GM12865 (cell line): ENCODE data around the gene CPA2.
A peak's percentile ranks its signal among the peaks of the same experiment; 100 is the strongest.
"Not testable (repeated sequence)": the region's sequence is repeated elsewhere in the genome, so short reads cannot be mapped to it uniquely, and the experiment has no call there.

Experiments
- DNase-seq: peaks from one replicate; pipeline ENCODE4 v3.0.0; 2010; ENCODE audit warnings: low read depth
- H3K4me3 ChIP-seq: 2 replicates; pipeline ENCODE4 v1.5.1; 2011; ENCODE audit warnings: mild to moderate bottlenecking, low read depth, low read length, control low read depth
- TF ChIP-seq, protein P1 (sequence below): IDR thresholded peaks from 2 replicates; pipeline ENCODE4 v1.5.1; 2011; ENCODE audit warnings: low read length, control low read depth, low read depth, inconsistent platforms; ENCODE audit not compliant: insufficient read depth; ENCODE audit errors: missing control alignments

The CPA2 gene

DNA sequence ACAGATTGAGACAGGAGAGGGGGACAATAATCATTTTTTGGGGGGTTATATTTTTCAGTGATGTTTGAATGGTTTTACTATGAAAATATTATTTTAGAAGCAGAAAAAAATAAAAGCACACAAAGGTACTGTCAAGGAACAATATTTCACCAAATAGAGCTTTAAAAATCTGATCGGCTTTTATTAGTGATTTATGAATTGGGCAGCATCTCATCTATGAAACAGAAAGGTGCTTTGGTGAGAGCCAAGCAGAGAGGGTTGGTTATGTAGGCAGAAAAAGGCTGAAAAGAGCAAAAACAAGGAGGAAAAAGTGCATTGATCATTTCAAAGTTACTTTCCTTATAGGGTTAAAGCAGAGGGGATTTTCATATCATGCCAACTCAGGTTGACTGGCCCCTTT is 26.4 kb upstream of the CPA2 start:
- DNase-seq: no peak
- no peak overlapping the region for H3K4me3 ChIP-seq
- TF ChIP-seq, protein P1, sequence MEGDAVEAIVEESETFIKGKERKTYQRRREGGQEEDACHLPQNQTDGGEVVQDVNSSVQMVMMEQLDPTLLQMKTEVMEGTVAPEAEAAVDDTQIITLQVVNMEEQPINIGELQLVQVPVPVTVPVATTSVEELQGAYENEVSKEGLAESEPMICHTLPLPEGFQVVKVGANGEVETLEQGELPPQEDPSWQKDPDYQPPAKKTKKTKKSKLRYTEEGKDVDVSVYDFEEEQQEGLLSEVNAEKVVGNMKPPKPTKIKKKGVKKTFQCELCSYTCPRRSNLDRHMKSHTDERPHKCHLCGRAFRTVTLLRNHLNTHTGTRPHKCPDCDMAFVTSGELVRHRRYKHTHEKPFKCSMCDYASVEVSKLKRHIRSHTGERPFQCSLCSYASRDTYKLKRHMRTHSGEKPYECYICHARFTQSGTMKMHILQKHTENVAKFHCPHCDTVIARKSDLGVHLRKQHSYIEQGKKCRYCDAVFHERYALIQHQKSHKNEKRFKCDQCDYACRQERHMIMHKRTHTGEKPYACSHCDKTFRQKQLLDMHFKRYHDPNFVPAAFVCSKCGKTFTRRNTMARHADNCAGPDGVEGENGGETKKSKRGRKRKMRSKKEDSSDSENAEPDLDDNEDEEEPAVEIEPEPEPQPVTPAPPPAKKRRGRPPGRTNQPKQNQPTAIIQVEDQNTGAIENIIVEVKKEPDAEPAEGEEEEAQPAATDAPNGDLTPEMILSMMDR: no peak

DNA sequence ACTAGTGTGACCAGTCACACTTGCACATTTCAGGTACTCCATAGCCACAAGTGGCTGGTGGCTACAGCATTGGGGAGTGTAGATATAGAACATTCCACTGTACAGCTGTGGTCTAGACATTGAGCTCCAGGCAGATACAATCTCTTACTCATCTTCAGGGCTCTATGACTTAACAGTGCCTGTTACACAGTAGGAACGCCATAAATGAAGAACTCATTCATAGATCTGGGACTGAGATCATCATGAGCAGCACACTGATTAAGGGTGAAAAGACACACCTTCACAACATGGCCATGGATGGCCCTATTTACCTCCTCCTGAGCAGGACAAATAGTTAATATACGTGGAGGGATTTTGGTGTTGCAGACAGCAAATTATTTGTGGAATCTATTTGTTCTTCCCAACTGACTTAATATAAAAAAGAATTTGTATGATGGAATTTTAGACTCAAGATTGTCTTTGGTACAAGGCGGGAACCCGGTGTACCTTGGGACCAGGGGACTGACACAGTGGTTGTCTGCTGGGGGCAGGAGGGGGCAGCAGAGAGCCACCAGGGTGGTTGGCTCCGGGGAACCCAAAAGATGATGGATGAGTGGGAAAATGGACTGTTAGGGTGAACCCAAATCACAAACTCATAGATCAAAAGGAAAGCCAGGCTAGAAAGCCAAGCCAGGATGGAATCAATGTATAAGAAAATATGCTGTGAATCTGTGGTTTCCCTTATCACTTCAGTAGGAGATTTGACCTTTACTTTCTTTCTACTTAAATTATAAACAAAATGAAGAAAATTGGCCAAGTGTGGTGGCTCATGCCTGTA is 24.3 kb upstream of the CPA2 start:
- DNase-seq: peak; percentile 54
- no peak overlapping the region for H3K4me3 ChIP-seq
- TF ChIP-seq, protein P1: peak; percentile 90

DNA sequence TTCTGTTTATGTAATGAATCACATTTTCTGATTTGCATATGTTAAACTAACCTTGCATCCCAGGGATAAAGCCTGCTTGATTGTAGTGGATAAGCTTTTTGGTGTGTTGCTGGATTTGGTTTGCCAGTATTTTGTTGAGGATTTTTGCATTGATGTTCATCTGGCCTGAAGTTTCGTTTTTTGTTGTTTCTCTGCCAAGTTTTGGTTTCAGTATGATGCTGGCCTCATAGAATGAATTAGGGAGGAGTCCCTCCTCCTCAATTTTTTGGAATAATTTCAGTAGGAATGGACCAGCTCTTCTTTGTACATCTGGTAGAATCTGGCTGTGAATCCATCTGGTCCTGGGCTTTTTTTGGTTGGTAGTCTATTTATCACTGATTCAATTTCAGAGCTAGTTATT is 23.2 kb upstream of the CPA2 start:
- DNase-seq: peak; percentile 29
- not testable (repeated sequence) for H3K4me3 ChIP-seq

DNA sequence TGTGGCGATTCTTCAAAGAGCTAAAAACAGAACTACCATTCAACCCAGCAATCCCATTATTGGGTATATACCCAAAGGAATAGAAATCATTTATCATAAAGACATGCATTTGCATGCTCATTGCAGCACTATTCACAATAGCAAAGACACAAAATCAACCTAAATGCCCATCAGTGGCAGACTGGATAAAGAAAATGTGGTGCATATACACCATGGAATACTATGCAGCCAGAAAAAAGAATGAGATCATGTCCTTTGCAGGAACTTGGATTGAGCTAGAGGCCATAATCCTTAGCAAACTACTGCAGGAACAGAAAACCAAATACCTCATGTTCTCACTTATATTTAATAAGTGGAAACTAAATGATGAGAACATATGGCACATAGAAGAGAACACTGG is 20.2 kb upstream of the CPA2 start:
- not testable (repeated sequence) for DNase-seq, H3K4me3 ChIP-seq

DNA sequence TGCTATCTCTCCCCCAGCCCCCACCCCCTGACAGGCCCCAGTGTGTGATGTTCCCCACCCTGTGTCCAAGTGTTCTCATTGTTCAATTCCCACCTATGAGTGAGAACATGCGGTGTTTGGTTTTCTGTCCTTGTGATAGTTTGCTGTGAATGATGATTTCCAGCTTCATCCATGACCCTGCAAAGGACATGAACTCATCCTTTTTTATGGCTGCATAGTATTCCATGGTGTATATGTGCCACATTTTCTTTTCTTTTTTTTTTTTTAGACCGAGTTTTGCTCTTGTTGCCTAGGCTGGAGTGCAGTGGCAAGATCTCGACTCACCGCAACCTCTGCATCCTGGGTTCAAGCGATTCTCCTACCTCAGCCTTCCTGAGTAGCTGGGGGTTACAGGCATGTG is 17.8 kb upstream of the CPA2 start:
- not testable (repeated sequence) for DNase-seq, H3K4me3 ChIP-seq

DNA sequence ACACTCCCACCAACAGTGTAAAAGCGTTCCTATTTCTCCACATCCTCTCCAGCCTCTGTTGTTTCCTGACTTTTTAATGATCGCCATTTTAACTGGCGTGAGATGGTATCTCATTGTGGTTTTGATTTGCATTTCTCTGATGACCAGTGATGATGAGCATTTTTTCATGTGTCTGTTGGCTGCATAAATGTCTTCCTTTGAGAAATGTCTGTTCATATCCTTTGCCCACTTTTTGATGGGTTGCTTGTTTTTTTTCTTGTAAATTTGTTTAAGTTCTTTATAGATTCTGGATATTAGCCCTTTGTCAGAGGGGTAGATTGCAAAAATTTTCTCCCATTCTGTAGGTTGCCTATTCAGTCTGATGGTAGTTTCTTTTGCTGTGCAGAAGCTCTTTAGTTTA is 17.0 kb upstream of the CPA2 start:
- DNase-seq, H3K4me3 ChIP-seq: not testable (repeated sequence)

DNA sequence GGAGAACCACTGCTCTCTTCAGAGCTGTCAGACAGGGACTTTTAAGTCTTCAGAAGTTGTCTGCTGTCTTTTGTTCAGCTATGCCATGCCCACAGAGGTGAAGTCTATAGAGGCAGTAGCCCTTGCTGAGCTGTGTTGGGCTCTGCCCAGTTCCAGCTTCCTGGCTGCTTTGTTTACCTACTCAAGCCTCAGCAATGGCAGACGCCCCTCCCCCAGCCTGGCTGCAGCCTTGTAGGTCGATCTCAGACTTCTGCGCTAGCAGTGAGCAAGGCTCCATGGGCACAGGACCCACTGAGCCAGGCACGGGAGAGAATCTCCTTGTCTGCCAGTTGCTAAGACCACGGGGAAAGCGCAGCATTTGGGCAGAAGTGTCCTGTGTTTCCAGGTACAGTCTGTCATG is 12.1 kb upstream of the CPA2 start:
- no peak for DNase-seq
- H3K4me3 ChIP-seq: no peak overlapping the region
- TF ChIP-seq, protein P1: no peak

DNA sequence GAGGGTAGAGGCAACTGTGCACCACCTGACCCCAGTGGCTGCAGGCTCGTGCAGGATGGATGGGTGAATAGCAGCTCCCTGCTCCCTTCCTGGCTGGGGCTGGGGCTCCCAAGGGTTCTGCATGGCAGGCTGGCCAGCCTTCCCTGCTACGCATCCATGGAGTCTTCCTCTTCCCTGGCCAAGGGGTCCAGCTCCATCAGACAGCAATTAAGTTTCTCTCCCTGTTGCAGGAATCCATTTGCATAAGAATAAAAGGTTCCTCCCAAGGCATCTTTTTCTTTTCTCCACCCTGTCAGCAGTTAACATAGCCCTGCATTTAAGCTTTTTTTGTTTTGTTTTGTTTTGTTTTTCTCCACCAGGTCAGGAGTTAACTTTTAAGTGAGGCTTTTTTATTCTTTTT is 10.0 kb upstream of the CPA2 start:
- no peak for DNase-seq
- H3K4me3 ChIP-seq: no peak overlapping the region
- TF ChIP-seq, protein P1: no peak

DNA sequence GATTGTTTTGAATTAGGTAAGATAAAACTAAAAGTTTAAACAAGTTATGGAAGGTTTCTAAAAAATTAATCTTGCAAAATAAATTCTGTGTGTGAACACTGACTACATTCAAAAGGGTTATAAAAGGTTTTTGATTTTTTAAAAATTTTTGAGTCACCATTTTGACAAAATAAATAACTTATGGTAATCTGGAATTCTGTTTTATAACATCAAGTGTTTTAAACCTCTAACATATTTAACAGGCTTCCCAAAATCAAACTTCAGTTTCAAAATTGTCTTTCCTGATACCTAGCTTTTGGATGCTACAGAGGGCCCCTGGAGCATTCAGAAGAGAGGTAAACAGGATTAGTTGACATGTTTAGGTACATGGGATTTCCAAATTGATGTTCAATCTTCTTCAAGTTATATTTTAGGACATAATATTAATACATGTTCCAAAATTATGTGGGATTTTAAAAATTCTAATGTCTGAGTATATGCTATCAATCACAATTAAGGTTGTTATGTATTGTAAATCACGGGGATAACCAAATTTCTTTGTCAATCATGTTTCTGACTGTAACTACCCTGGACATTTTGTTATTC is 8.1 kb upstream of the CPA2 start:
- H3K4me3 ChIP-seq: no peak overlapping the region
- TF ChIP-seq, protein P1: no peak
- DNase-seq: no peak
